Measurements from ENCODE around the gene ST3GAL3.

Gene ST3GAL3

DNA sequence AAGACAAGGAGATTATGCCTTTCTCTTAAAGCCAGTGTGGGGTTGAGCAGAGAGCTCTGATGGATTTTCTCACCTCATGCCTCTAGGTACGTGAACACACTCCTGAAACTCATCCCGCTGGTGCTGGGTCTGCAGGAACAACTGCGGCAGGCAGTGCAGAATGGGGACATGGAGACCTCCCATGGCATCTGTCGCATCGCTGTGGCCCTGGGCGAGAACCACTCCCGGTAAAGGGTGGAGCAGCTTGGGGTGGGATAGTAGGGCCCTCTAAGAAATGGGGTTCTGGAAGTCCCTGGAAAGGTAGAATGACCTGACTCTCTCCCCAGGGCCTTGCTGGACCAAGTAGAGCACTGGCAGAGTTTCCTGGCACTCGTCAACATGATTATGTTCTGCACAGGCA is 248.9 kb downstream of the ST3GAL3 start:
- Histone ChIP-seq H3K4me3 (no peak overlapping the region), H3K27me3 (no peaks in the 10 kb centered on the region), H3K36me3 (peaks cover 50 to 77% (median 58%) of the 10 kb centered on the region in 11 experiments), H3K4me2 (no peak overlapping the region), H3K4me1 (peaks cover 0 to 15% (median 9%) of the 10 kb centered on the region in 10 experiments; a peak in 12 of 20 replicates), H3K9me3 (replicated peaks in 1 of 11) (no peaks in the 10 kb centered on the region), H3K9ac (no peak overlapping the region), H4K20me1 (peaks cover 10 to 65% (median 32%) of the 10 kb centered on the region in 11 experiments; a peak in 20 of 22 replicates), H3K27ac (no peak overlapping the region)
- TF ChIP-seq Cebpa-rat (IDR thresholded peaks at IDR 0.05) = no peak

DNA sequence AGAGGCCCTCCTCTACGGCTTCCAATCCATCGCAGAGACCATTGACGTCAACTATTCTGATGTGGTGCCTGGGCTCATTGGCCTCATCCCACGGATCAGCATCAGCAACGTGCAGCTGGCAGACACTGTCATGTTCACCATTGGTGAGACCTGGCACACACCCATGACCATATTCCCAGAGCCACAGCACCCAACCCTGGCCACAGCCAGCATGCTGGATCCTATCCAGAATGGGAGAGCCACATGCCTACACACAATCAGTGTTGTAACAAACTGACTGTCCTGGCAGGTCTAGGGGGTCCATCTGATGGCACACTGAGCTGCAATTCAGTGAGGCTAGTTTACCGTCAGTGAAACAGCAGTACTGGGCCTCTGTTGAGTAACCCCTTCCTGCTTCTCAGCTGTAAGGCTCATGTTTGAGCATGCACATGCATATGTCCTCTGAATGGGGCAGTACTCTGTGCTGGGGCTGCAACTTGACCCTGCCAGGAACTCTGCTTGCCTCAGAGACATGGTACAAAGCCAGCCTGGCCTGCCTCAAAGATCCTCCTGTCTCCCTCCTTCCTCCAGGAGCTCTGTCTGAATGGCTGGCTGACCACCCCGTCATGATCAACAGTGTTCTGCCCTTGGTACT is 250.2 kb downstream of the ST3GAL3 start:
- Histone ChIP-seq H3K4me1 (peaks cover 0 to 14% (median 8%) of the 10 kb centered on the region in 10 experiments; a peak in 13 of 20 replicates), H3K27ac (no peak overlapping the region), H4K20me1 (peaks cover 10 to 53% (median 29%) of the 10 kb centered on the region in 11 experiments; a peak in 20 of 22 replicates), H3K36me3 (peaks cover 56 to 86% (median 69%) of the 10 kb centered on the region in 11 experiments), H3K27me3 (no peaks in the 10 kb centered on the region), H3K9me3 (replicated peaks in 1 of 11) (no peaks in the 10 kb centered on the region), H3K4me3 (no peak overlapping the region), H3K9ac (no peak overlapping the region), H3K4me2 (no peak overlapping the region)
- TF ChIP-seq Cebpa-rat (IDR thresholded peaks at IDR 0.05) = no peak

DNA sequence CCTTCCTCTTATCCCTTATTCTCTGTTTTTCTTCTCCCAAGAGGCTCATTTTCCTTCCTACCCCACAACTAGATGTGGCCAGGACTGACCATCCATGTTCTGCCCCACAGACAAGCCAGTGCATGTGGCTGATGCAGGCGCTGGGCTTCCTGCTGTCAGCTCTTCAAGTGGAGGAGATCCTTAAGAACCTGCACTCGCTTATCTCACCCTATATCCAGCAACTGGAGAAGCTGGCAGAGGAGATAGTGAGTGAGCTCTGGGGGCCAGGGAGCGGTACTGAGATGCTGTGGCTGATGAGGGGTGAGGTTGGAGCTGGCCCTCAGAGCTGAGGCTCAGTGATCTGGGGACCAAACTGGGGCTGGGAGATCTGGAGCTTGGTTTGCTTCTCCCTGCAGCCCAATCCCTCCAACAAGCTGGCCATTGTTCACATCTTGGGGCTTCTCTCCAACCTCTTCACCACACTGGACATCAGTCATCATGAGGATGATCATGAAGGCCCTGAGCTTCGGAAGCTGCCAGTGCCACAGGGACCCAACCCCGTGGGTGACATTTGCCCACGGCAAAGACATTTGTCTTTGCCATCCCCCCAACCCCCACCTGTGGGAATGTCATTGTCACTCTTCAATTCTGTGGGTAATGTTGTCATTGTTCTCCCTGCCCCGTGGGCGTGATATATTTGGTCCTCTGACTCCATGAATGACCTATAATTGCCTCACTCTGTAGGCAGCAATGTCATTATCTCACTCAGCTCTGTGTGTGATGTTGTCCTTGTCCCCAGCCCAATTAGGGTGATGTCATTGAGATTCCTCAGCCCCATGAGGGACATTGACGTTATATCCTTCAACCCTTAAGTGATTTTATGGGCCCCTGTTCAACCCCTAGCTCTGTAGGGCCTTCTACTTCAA is 251.3 kb downstream of the ST3GAL3 start:
- Histone ChIP-seq H4K20me1 (peaks cover 10 to 43% (median 19%) of the 10 kb centered on the region in 11 experiments; a peak in 20 of 22 replicates), H3K27me3 (no peaks in the 10 kb centered on the region), H3K4me1 (peaks cover 0 to 12% (median 2%) of the 10 kb centered on the region in 10 experiments; a peak in 9 of 20 replicates), H3K9me3 (replicated peaks in 1 of 11) (no peaks in the 10 kb centered on the region), H3K9ac (no peak overlapping the region), H3K27ac (no peak overlapping the region), H3K4me2 (no peak overlapping the region), H3K36me3 (peaks cover 63 to 97% (median 80%) of the 10 kb centered on the region in 11 experiments), H3K4me3 (no peak overlapping the region)
- no peak for TF ChIP-seq Cebpa-rat (IDR thresholded peaks at IDR 0.05)

DNA sequence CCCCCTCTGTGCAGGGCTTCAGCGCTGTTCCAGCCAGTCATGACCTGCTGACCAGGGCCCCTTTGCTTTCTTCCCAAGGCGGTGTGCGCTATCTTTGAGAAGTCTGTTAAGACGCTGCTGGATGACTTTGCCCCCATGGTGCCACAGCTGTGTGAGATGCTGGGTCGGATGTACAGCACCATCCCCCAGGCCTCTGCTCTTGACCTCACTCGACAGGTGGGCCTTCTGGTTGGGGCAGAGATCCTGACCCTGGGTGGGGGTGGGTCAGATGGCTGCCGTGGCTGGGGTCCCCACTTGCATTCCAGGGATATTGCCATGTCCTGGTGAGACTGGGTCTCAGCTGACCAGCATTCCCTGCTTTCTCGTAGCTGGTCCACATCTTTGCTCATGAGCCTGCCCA is 253.5 kb downstream of the ST3GAL3 start:
- TF ChIP-seq Cebpa-rat (IDR thresholded peaks at IDR 0.05) = no peak
- peaks cover 74 to 98% (median 90%) of the 10 kb centered on the region in 11 experiments for H3K36me3 ChIP-seq

DNA sequence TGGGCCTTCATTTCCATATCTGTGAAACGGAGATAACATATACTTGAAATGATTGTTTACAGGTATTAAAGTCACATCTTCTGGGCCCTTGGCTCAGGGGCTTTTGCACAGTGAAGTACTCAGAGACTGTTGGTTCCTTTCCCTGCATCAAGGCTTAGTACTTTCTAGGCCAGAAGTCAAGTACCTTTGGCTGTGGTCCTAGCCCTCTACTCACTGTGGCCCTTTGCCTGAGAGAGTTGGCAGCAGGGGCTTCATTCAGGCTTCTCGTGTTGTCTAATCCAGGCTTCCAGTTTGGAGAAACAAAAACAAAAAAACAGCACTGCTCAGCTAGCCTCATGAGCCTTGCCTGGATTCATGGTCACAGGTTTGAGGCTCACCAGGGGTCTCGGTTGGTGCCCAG is 254.4 kb downstream of the ST3GAL3 start:
- H3K4me2 ChIP-seq = no peak overlapping the region
- no peaks in the 10 kb centered on the region for H3K9me3 ChIP-seq (replicated peaks in 1 of 11)
- H3K9ac ChIP-seq = no peak overlapping the region
- TF ChIP-seq Cebpa-rat (IDR thresholded peaks at IDR 0.05) = no peak
- peaks cover 0 to 45% (median 5%) of the 10 kb centered on the region in 11 experiments; a peak in 6 of 22 replicates for H4K20me1 ChIP-seq
- no peak overlapping the region for H3K4me3 ChIP-seq
- peaks cover 0 to 12% (median 0%) of the 10 kb centered on the region in 10 experiments; a peak in 8 of 20 replicates for H3K4me1 ChIP-seq
- no peak overlapping the region for H3K27ac ChIP-seq
- peaks cover 66 to 98% (median 90%) of the 10 kb centered on the region in 11 experiments for H3K36me3 ChIP-seq
- H3K27me3 ChIP-seq = no peaks in the 10 kb centered on the region

More for the DNA sequence above, 253.5 kb downstream of the ST3GAL3 start:
- Histone ChIP-seq H3K27me3 (no peaks in the 10 kb centered on the region), H3K9ac (no peak overlapping the region), H3K4me3 (no peak overlapping the region), H4K20me1 (peaks cover 0 to 37% (median 5%) of the 10 kb centered on the region in 11 experiments; a peak in 6 of 22 replicates), H3K4me1 (peaks cover 0 to 12% (median 0%) of the 10 kb centered on the region in 10 experiments; a peak in 8 of 20 replicates), H3K27ac (no peak overlapping the region), H3K9me3 (replicated peaks in 1 of 11) (no peaks in the 10 kb centered on the region), H3K4me2 (no peak overlapping the region)

GRCh38 chr1:43962324-43962723 is 255.0 kb downstream of the ST3GAL3 start:
- Histone ChIP-seq H3K4me1 (peaks cover 0 to 12% (median 0%) of the 10 kb centered on the region in 10 experiments; a peak in 8 of 20 replicates), H3K4me2 (no peak overlapping the region), H4K20me1 (peaks cover 0 to 45% (median 8%) of the 10 kb centered on the region in 11 experiments; a peak in 7 of 22 replicates), H3K9ac (no peak overlapping the region), H3K9me3 (replicated peaks in 1 of 11) (no peaks in the 10 kb centered on the region), H3K36me3 (peaks cover 59 to 98% (median 90%) of the 10 kb centered on the region in 11 experiments), H3K27ac (no peak overlapping the region; a peak in 1 of 22 replicates), H3K4me3 (no peak overlapping the region), H3K27me3 (no peaks in the 10 kb centered on the region)
- no peak for TF ChIP-seq Cebpa-rat (IDR thresholded peaks at IDR 0.05)

DNA sequence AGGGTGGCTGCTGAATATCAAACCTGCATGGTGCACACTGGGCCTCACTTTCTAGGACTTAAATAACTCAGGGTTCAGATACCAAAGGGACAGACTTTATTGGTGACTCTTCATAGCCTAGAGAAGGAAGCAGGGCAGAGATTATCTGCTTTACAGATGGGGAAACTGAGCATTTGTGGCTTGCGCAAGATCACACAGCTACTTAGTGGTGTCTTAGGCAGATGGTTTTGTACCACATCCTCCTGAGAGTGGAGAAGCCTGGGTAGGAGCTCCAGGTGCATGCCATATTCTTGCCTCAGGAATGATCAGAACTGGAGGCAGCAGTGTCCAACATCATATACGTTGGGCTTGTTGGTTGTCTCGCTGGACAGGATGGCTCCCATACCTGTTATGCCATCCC is 255.7 kb downstream of the ST3GAL3 start:
- Histone ChIP-seq H3K36me3 (peaks cover 53 to 97% (median 88%) of the 10 kb centered on the region in 11 experiments), H3K4me2 (peak overlapping the region in 6 of 11 experiments; percentile 7 to 44 (median 22); a peak in 6 of 22 replicates)

DNA sequence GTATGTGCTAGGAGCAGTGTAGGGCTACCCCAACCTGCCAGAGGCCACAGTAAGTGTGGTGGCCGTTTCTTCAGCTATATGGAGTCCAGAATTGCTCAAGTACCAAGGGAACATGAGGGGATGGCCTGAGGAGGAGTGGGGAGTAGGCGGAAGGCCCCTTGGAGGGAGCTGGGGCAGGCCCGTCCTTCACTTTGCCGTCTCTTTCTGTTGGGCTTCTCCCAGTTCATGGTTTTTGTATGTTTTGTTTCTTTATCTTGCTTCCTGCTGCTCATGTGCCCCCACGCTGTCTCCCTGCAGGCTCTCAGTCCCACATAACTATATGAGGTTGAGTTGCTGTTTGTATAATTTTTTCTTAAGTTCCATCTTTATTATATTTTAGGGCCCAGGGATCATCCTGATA is 256.6 kb downstream of the ST3GAL3 start:
- Histone ChIP-seq H3K9ac (no peak overlapping the region), H3K4me2 (0 out of 22 replicates have a peak overlapping the region, but pooled peaks of 1 of the 11 experiments have one; percentile 44), H3K4me3 (no peak overlapping the region), H3K27me3 (no peaks in the 10 kb centered on the region), H3K27ac (peak overlapping the region in 2 of 11 experiments; percentile 7 to 32; a peak in 3 of 22 replicates), H3K36me3 (peaks cover 45 to 88% (median 79%) of the 10 kb centered on the region in 11 experiments), H4K20me1 (peaks cover 0 to 50% (median 6%) of the 10 kb centered on the region in 11 experiments; a peak in 7 of 22 replicates), H3K4me1 (peaks cover 0 to 12% (median 0%) of the 10 kb centered on the region in 10 experiments; a peak in 8 of 20 replicates), H3K9me3 (replicated peaks in 1 of 11) (no peaks in the 10 kb centered on the region)
- no peak for TF ChIP-seq Cebpa-rat (IDR thresholded peaks at IDR 0.05)

More for the DNA sequence above, 255.7 kb downstream of the ST3GAL3 start:
- no peaks in the 10 kb centered on the region for H3K27me3 ChIP-seq
- H3K9ac ChIP-seq = no peak overlapping the region
- no peak overlapping the region; a peak in 2 of 22 replicates for H3K27ac ChIP-seq
- H4K20me1 ChIP-seq = peaks cover 0 to 45% (median 6%) of the 10 kb centered on the region in 11 experiments; a peak in 7 of 22 replicates
- peaks cover 0 to 12% (median 0%) of the 10 kb centered on the region in 10 experiments; a peak in 8 of 20 replicates for H3K4me1 ChIP-seq
- H3K4me3 ChIP-seq = no peak overlapping the region
- H3K9me3 ChIP-seq (replicated peaks in 1 of 11) = no peaks in the 10 kb centered on the region
- TF ChIP-seq Cebpa-rat (IDR thresholded peaks at IDR 0.05) = 0 out of 22 replicates have a peak, but pooled peaks of 2 of the 11 experiments have one; percentile 17 to 25

All from BLaER1 treated with 17β-estradiol and CSF1 and Interleukin-3, amounts not matched to agents 10 nM and 100 nM (cell line).